ENCODE results near the gene IKZF1.

Gene IKZF1

DNA sequence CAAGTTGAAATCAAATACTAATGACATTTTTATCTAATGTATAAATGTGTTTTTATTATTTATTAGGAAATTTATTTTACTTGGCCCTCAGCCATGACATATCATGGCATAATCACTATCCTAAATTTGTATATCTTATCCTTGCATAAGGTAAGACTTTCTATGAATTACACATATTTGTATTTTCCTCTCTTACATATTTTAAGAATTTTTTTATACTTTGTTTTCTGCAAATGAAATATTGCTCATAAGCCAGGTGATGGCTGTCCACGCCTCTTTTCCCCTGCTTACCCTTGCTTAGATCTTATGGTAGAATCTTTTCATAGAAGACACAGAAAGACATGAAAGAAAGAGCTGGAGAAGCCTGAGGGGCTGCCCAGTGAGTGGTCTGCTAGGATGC, 48.2 kb downstream of the IKZF1 start:
- H3K9ac ChIP-seq (ENCODE audit: low read depth, low read length) = no peak overlapping the region
- ATAC-seq (ENCODE audit: insufficient read depth, low read depth) (no peak), DNase-seq (no peak)
- H3K27me3 ChIP-seq (ENCODE audit: insufficient read depth, low read length, poor library complexity) = no peaks in the 10 kb centered on the region
- H3K79me2 ChIP-seq (ENCODE audit: insufficient read depth, low read length) = peaks cover 97% of the 10 kb centered on the region
- H3K4me2 ChIP-seq (ENCODE audit: insufficient read depth, low read length) = no peak overlapping the region
- no peak overlapping the region for H3K4me3 ChIP-seq (ENCODE audit: low read depth in 1 of 2, low read length in 2 of 2)
- H2AFZ ChIP-seq (ENCODE audit: low read depth, low read length) = no peak overlapping the region
- peak overlapping the region; percentile 44; the same call in 1 of the 2 replicates for H3K27ac ChIP-seq (ENCODE audit: low read length)
- peaks cover 87% of the 10 kb centered on the region for H3K36me3 ChIP-seq (ENCODE audit: insufficient read depth, low read length)
- H3K9me3 ChIP-seq (ENCODE audit: insufficient read depth, low read length, severe bottlenecking) = no peaks in the 10 kb centered on the region
- TF ChIP-seq, protein P1, sequence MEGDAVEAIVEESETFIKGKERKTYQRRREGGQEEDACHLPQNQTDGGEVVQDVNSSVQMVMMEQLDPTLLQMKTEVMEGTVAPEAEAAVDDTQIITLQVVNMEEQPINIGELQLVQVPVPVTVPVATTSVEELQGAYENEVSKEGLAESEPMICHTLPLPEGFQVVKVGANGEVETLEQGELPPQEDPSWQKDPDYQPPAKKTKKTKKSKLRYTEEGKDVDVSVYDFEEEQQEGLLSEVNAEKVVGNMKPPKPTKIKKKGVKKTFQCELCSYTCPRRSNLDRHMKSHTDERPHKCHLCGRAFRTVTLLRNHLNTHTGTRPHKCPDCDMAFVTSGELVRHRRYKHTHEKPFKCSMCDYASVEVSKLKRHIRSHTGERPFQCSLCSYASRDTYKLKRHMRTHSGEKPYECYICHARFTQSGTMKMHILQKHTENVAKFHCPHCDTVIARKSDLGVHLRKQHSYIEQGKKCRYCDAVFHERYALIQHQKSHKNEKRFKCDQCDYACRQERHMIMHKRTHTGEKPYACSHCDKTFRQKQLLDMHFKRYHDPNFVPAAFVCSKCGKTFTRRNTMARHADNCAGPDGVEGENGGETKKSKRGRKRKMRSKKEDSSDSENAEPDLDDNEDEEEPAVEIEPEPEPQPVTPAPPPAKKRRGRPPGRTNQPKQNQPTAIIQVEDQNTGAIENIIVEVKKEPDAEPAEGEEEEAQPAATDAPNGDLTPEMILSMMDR (IDR thresholded peaks at IDR 0.05; ENCODE audit: borderline replicate concordance, extremely low read depth, low read length, poor library complexity, severe bottlenecking) = no peak
- TF ChIP-seq EZH2 (IDR thresholded peaks at IDR 0.05; ENCODE audit: borderline replicate concordance, low read depth, low read length, severe bottlenecking) = no peak
- peaks cover 89% of the 10 kb centered on the region for H3K4me1 ChIP-seq (ENCODE audit: insufficient read depth, low read length)
- no peaks in the 10 kb centered on the region for H4K20me1 ChIP-seq (ENCODE audit: insufficient read depth, low read length)

DNA sequence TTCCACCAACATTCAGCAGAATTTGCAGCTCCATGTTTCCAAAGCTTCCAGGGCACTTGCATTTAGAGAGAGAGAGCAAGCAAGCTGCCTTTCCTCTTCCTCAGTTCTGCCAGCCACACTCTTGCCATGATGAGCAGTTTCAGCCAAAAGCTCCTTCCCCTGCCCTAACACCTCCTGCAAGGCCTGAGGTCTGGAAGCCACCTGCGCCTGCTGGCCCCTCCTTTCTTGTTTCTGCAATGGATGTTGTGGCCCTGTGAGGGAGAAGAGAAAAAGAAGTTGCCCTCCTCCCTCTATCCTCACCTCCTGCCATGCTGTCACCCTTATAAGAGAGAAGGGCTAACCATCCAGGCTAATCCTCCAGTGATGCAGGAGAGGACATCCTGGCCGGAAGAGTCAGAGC, 48.7 kb downstream of the IKZF1 start:
- Histone ChIP-seq H3K27ac (ENCODE audit: low read length) (peak overlapping the region; percentile 44), H2AFZ (ENCODE audit: low read depth, low read length) (no peak overlapping the region), H3K36me3 (ENCODE audit: insufficient read depth, low read length) (peaks cover 86% of the 10 kb centered on the region), H3K4me2 (ENCODE audit: insufficient read depth, low read length) (no peak overlapping the region), H3K4me1 (ENCODE audit: insufficient read depth, low read length) (peaks cover 89% of the 10 kb centered on the region), H4K20me1 (ENCODE audit: insufficient read depth, low read length) (no peaks in the 10 kb centered on the region), H3K4me3 (ENCODE audit: low read depth in 1 of 2, low read length in 2 of 2) (no peak overlapping the region), H3K9ac (ENCODE audit: low read depth, low read length) (no peak overlapping the region), H3K27me3 (ENCODE audit: insufficient read depth, low read length, poor library complexity) (no peaks in the 10 kb centered on the region), H3K9me3 (ENCODE audit: insufficient read depth, low read length, severe bottlenecking) (no peaks in the 10 kb centered on the region), H3K79me2 (ENCODE audit: insufficient read depth, low read length) (peaks cover 97% of the 10 kb centered on the region)
- TF ChIP-seq, protein P1 (IDR thresholded peaks at IDR 0.05; ENCODE audit: borderline replicate concordance, extremely low read depth, low read length, poor library complexity, severe bottlenecking) = no peak
- TF ChIP-seq EZH2 (IDR thresholded peaks at IDR 0.05; ENCODE audit: borderline replicate concordance, low read depth, low read length, severe bottlenecking) = no peak
- no peak for ATAC-seq (ENCODE audit: insufficient read depth, low read depth)
- DNase-seq = no peak

DNA sequence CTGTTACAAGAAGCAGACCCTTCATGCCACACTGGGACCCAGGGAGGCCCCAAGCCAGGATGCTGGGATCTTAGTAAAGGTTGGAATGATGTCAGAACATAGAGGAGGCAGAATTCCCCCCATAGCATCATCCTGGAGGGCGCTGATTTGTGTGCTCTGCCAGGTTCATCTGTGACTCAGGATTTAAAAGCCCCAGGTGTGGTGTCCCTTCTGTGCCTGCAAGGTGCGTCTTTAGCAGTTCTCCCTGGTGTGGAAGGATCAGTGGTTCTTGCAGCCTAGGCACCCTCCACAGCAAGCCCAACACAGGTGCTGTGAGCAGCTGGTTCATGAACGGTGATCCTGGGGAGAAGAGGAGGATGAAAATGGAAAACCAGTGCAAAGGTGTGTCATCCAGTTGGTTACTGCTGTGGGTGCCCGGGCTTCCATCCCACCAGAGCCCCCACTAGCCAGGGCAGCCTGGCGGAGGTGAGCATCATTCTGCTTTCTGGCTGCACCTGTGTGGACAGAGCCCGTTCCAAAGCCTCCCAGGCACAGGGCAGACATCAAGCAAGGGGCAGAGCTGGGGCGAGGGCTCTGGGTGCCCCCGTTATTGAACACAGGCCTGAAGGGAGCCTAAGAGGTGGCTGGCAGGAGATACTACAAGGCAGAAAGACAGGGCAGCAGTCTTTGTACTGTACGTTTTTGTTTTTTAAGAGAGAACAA, 49.5 kb downstream of the IKZF1 start:
- Histone ChIP-seq H3K4me2 (ENCODE audit: insufficient read depth, low read length) (no peak overlapping the region), H4K20me1 (ENCODE audit: insufficient read depth, low read length) (no peaks in the 10 kb centered on the region), H3K9ac (ENCODE audit: low read depth, low read length) (no peak overlapping the region), H3K9me3 (ENCODE audit: insufficient read depth, low read length, severe bottlenecking) (no peaks in the 10 kb centered on the region), H3K4me3 (ENCODE audit: low read depth in 1 of 2, low read length in 2 of 2) (no peak overlapping the region), H3K27me3 (ENCODE audit: insufficient read depth, low read length, poor library complexity) (no peaks in the 10 kb centered on the region), H3K27ac (ENCODE audit: low read length) (peak overlapping the region; percentile 44), H3K36me3 (ENCODE audit: insufficient read depth, low read length) (peaks cover 81% of the 10 kb centered on the region), H3K79me2 (ENCODE audit: insufficient read depth, low read length) (peaks cover 97% of the 10 kb centered on the region), H2AFZ (ENCODE audit: low read depth, low read length) (no peak overlapping the region), H3K4me1 (ENCODE audit: insufficient read depth, low read length) (peaks cover 89% of the 10 kb centered on the region)
- TF ChIP-seq EZH2 (IDR thresholded peaks at IDR 0.05; ENCODE audit: borderline replicate concordance, low read depth, low read length, severe bottlenecking) = no peak
- TF ChIP-seq, protein P1 (IDR thresholded peaks at IDR 0.05; ENCODE audit: borderline replicate concordance, extremely low read depth, low read length, poor library complexity, severe bottlenecking) = no peak
- DNase-seq = no peak
- ATAC-seq (ENCODE audit: insufficient read depth, low read depth) = no peak

All from DND-41 (cell line).